Colonic mucosa (tissue), 4 donors: Measurements from ENCODE around the gene SLC6A15. TPM values are rescaled to one million over a fixed set of nuclear protein-coding genes. Genes with fewer than 3 reads are reported as not detected.
A peak's percentile ranks its signal among the peaks of the same experiment; 100 is the strongest.

Experiments used
- DNase-seq: peaks from one replicate; pipeline ENCODE4 v3.0.0-alpha.2; 2020
- H3K27ac ChIP-seq: fragments of 200-600 bp; one replicate; pipeline ENCODE4 v1.8.0; 2021
- H3K27me3 ChIP-seq: fragments of 200-600 bp; one replicate; pipeline ENCODE4 v1.8.0; 2021
- H3K36me3 ChIP-seq: fragments of 200-600 bp; one replicate; pipeline ENCODE4 v1.8.0; 2021
- H3K4me1 ChIP-seq: fragments of 200-600 bp; one replicate; pipeline ENCODE4 v1.8.0; 2021; ENCODE audit warnings: mild to moderate bottlenecking
- H3K4me3 ChIP-seq: fragments of 200-600 bp; one replicate; pipeline ENCODE4 v1.8.0; 2021
- H3K9ac ChIP-seq, 2 donors: one replicate each; pipeline ENCODE4 v1.7.0; 2013; ENCODE audit warnings: control low read depth in 2 of 2, low read depth in 2 of 2, low read length in 2 of 2
- H3K9me3 ChIP-seq: fragments of 200-600 bp; one replicate; pipeline ENCODE4 v1.8.0; 2021
- intact Hi-C: fragments of 100-400 bp; cut with DNase I; formaldehyde crosslinking; loops from one replicate; pipeline ENCODE4 v1.14.1; 2022
- total RNA-seq, 2 donors: library from RNA; stranded (reverse); fragmentation: NEBNext Ultra II Directional in 1 of 2; extraction: Animal tissue kit (Norgen Biotek cat#: 25700) in 1 of 2; gene quantifications; one replicate each; pipeline ENCODE4 v1.2.1, GENCODE V29; 2021
- TF ChIP-seq, protein P1 (sequence below): fragments of 200-600 bp; IDR thresholded peaks from one replicate; pipeline ENCODE4 v1.8.0; 2022; ENCODE audit warnings: antibody characterized with exemption, mild to moderate bottlenecking
- donor health status: healthy.
- donor health status: DM: no; HTN: no; CAD: no.
- donor health status: DM: no; HTN: no; CAD: no.

The SLC6A15 gene
- 1 to 10 TPM in 1 of 2 donors, under 1 TPM in 1; 0.32 to 1.1 TPM for total RNA-seq

DNA sequence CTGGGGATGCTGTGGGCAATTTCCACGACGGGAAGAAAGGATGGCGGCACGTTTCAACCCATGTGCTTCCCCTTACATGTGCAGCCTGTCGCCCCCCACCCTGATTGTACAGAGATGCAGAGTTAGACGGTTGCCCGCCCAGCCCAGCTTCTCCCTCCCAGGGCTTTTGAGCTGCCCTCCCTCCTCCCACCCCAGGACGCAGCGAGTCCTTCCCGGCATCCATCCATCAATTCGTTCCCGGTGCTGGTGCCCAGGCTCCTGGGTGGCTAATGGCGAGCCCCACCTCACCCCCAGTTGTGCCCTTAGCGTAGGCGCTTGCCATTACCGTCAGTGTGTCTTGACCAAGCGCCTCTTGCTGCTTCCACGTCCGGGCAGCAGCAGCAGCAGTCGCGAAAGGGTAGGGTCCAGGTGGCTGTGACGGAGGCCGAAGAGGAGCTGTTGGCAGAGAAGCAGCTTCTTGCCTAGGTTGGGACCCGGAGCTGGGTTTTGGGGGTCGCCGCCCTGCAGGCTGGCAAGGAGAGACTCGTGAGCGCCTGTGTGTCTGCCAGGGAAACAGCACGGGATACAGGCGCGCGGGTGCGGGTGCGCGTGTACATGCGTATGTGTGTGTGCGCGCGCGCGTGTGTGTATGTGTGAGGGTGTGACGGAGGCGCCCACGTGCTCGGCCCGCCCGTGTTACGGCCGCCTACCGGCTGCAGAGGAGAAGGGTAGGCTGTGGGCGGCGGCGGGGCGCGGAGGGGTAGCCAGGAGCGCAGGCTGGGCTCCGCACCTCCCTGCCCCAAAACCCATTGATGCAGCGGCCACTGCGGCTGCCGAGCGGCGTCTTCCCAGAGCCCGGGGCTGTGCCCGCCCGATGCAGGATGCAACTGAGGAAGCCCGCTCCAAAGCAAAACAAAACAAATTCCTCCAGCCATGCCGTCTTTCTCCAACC lies at the start of gene SLC6A15:
Gene SLC6A15 (minus strand): TSS at position 602 of the 931 bp plus-strand sequence. CDS start 20,679 bp downstream, outside the sequence.
- Histone ChIP-seq H3K36me3 (no peaks in the 10 kb centered on the region), H3K4me1 (no peaks in the 10 kb centered on the region), H3K27ac (no peak within 1 kb of the TSS), H3K9ac (no peak within 1 kb of the TSS), H3K4me3 (peak within 1 kb of the TSS; percentile 32), H3K27me3 (peaks cover 20% of the 10 kb centered on the region), H3K9me3 (no peaks in the 10 kb centered on the region)
- TF ChIP-seq, protein P1, sequence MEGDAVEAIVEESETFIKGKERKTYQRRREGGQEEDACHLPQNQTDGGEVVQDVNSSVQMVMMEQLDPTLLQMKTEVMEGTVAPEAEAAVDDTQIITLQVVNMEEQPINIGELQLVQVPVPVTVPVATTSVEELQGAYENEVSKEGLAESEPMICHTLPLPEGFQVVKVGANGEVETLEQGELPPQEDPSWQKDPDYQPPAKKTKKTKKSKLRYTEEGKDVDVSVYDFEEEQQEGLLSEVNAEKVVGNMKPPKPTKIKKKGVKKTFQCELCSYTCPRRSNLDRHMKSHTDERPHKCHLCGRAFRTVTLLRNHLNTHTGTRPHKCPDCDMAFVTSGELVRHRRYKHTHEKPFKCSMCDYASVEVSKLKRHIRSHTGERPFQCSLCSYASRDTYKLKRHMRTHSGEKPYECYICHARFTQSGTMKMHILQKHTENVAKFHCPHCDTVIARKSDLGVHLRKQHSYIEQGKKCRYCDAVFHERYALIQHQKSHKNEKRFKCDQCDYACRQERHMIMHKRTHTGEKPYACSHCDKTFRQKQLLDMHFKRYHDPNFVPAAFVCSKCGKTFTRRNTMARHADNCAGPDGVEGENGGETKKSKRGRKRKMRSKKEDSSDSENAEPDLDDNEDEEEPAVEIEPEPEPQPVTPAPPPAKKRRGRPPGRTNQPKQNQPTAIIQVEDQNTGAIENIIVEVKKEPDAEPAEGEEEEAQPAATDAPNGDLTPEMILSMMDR = no peak
- intact Hi-C loops = no loop called here
- DNase-seq = no peak

DNA sequence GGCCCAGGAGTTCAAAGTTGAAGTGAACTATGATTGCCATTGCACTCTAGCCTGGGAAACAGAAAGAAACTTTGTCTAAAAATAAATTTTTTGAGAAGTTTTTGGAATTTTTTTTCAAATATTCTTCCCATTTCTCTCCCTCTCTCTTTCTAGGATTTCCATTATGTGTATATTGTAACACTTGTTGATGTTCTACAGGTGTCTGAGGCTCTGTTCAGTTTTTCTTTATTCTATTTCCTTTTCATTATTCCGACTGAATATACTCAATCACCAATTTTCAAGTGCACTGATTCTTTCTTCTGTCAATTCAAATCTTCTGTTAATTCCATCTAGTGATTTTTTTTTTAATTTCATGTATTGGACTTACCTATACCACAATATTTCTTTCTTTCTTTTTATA lies 48.3 kb upstream of the SLC6A15 start:
- H3K27me3 ChIP-seq = no peaks in the 10 kb centered on the region
- TF ChIP-seq, protein P1 = no peak
- H3K9me3 ChIP-seq = no peaks in the 10 kb centered on the region
- no peaks in the 10 kb centered on the region for H3K36me3 ChIP-seq
- DNase-seq = no peak
- no peaks in the 10 kb centered on the region for H3K4me1 ChIP-seq
- no peak overlapping the region for H3K4me3 ChIP-seq
- H3K9ac ChIP-seq = no peak overlapping the region
- no peak overlapping the region for H3K27ac ChIP-seq
- intact Hi-C loops = no loop called here

DNA sequence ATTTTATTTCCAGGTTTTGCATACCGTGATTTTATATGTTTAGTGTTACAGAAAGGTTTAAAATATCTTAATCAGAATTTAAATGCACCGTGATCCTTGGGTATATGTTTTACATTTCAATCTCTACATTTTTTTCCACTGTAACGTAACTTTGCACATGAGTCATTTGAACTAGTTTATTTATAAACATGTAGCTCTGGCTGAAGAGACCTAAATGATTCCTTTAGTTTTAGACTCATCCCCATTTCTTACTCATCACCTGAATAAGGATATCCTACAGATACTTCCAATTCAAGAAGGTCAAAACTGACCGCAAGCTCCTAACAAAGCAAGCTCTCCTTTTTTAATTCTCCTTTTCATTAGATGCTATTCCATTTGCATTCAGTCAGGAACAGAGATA lies 42.7 kb upstream of the SLC6A15 start:
- H3K36me3 ChIP-seq = no peaks in the 10 kb centered on the region
- TF ChIP-seq, protein P1 = no peak
- no peak for DNase-seq
- H3K9me3 ChIP-seq = no peaks in the 10 kb centered on the region
- intact Hi-C loops = no loop called here
- no peak overlapping the region for H3K4me3 ChIP-seq
- H3K9ac ChIP-seq = no peak overlapping the region
- no peaks in the 10 kb centered on the region for H3K4me1 ChIP-seq
- H3K27ac ChIP-seq = no peak overlapping the region
- no peaks in the 10 kb centered on the region for H3K27me3 ChIP-seq

DNA sequence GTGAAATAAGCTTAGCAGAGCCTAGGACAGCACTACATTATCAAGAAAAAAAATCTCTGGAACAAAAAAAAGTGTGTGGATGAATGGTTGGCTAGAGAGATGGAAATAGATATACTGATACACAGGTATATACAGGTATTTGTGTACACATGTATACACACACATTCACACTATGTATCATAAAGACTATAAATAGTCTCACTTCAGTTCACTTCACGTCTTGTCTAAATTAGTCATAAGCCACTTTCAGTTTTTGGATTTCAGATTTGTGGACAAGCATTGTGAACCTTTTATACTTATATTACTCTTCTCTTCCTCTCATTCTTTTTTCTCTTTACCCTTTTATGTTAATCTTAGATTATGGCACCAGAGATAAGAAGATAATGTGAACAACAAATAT lies 41.8 kb upstream of the SLC6A15 start:
- no peaks in the 10 kb centered on the region for H3K4me1 ChIP-seq
- no peak for DNase-seq
- no peaks in the 10 kb centered on the region for H3K9me3 ChIP-seq
- TF ChIP-seq, protein P1 = no peak
- H3K27ac ChIP-seq = no peak overlapping the region
- intact Hi-C loops = no loop called here
- H3K9ac ChIP-seq = no peak overlapping the region
- no peaks in the 10 kb centered on the region for H3K27me3 ChIP-seq
- no peak overlapping the region for H3K4me3 ChIP-seq
- no peaks in the 10 kb centered on the region for H3K36me3 ChIP-seq

DNA sequence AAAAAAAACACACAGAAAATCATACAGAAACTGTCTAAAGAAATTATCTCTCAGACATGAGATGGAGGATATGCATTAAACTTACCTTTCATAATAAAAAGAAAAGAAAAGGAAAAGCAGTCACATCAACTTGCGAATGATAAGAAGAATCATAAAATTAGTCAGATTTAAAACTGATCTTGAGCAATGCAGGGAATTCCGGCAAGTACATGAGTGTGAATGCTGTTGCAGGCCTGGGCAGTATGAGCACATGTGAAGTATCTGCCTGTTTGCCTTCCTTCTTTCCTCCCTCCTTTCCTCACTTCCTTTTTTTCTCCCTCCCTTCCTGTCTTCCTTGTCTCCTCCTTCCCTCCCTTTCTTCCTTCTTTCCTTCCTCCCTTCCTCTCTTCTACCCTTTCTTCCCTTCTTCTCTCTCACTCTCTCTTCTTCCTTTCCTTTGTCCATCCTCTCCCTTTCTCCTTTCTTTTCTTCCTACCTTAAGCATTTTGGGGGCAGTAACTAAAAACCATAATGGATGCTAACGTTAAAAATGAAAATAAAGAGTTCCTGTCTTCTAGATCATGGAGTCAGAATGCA lies 38.5 kb upstream of the SLC6A15 start:
- intact Hi-C loops = no loop called here

More for the DNA sequence above, 38.5 kb upstream of the SLC6A15 start:
- Histone ChIP-seq H3K27ac (no peak overlapping the region), H3K9ac (no peak overlapping the region), H3K9me3 (no peaks in the 10 kb centered on the region), H3K36me3 (no peaks in the 10 kb centered on the region), H3K4me3 (no peak overlapping the region), H3K4me1 (no peaks in the 10 kb centered on the region), H3K27me3 (no peaks in the 10 kb centered on the region)
- TF ChIP-seq, protein P1 = no peak
- DNase-seq = no peak
